ENCODE results near the gene SAFB2. TPM values are rescaled to one million over a fixed set of nuclear protein-coding genes. Genes with fewer than 3 reads are reported as not detected.

SAFB2 gene
- total and polyA plus RNA-seq, 2 of the 13 experiments (the other 11 are each of a cell fraction or from before 2014, with no cell fraction given): 11.2 to 31.5 TPM

DNA sequence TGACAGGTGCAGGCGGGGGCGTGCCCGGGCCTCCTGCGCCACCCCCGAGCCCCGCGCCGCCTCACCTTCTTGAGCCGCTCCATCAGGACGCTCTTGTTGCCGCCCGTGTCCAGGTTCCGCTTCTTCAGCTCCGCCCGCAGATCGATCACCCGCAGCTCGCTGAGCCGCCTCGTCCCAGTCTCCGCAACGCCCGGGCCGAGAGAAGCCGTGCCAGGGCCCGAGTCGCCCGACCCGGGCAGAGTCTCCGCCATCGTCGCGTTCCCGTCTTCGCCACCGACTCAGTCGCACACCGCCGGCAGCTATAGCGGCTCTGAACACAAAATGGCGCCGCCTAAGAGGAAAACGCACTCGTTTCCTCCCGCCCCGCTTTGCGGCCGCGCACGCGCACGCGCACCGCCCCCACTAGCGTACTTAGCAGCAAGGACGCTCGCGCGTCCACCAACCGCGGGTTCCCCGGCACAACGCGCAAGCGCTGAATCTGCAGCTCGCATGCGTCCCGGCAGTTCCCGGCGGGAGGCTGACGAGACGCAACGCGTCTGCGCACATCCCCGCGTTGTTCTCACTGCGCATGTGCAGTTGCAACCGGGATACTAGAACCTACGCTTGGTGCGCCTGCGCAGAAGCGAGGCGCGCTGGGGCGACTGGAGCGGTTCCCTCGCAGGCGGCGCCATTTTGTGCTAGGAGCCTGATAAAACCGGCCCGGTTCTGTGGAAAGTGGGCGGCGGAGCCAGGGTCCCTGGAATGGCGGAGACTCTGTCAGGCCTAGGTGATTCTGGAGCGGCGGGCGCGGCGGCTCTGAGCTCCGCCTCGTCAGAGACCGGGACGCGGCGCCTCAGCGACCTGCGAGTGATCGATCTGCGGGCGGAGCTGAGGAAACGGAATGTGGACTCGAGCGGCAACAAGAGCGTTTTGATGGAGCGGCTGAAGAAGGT lies at the start of gene SAFB2, which contains the start of gene SAFB (continued):
- TF ChIP-seq ZFP36L1 (CRISPR knock-in tag; IDR thresholded peaks at IDR 0.05) (no peak; the same call in 1 of the 2 replicates), ZNF44 (CRISPR knock-in tag; IDR thresholded peaks at IDR 0.05) (peak; percentile 83; the same call in 1 of the 2 replicates), ZNF296 (CRISPR knock-in tag; conservative IDR thresholded peaks at IDR 0.05) (no peak), CC2D1A (CRISPR knock-in tag; IDR thresholded peaks at IDR 0.05) (no peak), ZSCAN22 (CRISPR knock-in tag; IDR thresholded peaks at IDR 0.05) (no peak), ZNF737 (CRISPR knock-in tag; IDR thresholded peaks at IDR 0.05; ENCODE audit: borderline replicate concordance) (no peak), SPEN (CRISPR knock-in tag; IDR thresholded peaks at IDR 0.05; ENCODE audit: low read depth) (peak; percentile 85), ZNF143 (CRISPR knock-in tag; IDR thresholded peaks at IDR 0.05) (peak; percentile 88), ZNF441 (CRISPR knock-in tag; IDR thresholded peaks at IDR 0.05; ENCODE audit: borderline replicate concordance) (peak; percentile 81; the same call in 1 of the 2 replicates), MBNL3 (CRISPR knock-in tag; conservative IDR thresholded peaks at IDR 0.05) (no peak), ZC3H4 (CRISPR knock-in tag; IDR thresholded peaks at IDR 0.05; ENCODE audit: borderline replicate concordance) (no peak), XBP1 (CRISPR knock-in tag; IDR thresholded peaks at IDR 0.05) (0 out of 2 replicates have a peak, but pooled peaks have one; percentile 81), ZNF629 (CRISPR knock-in tag; conservative IDR thresholded peaks at IDR 0.05) (no peak), SIX4 (CRISPR knock-in tag; IDR thresholded peaks at IDR 0.05) (no peak), DMAP1 (CRISPR knock-in tag; IDR thresholded peaks at IDR 0.05) (peak; percentile 92), ZNF773 (CRISPR knock-in tag; IDR thresholded peaks at IDR 0.05; ENCODE audit: borderline replicate concordance) (peak; percentile 38; the same call in 1 of the 2 replicates), ZNF383 (CRISPR knock-in tag; IDR thresholded peaks at IDR 0.05; ENCODE audit: borderline replicate concordance) (peak; percentile 70), SNRNP70 (IDR thresholded peaks at IDR 0.05; ENCODE audit: low read depth, low read length) (no peak), SMARCC2 (IDR thresholded peaks at IDR 0.05) (no peak), ZNF572 (CRISPR knock-in tag; IDR thresholded peaks at IDR 0.05) (peak; percentile 53; the same call in 1 of the 2 replicates), POLR2A (IDR thresholded peaks at IDR 0.05; ENCODE audit: insufficient read depth in 1 of 2, low read depth in 2 of 2, low read length in 2 of 2) (peak; percentile 84 to 93), SP1 (IDR thresholded peaks at IDR 0.05) (no peak), SP1 (CRISPR knock-in tag; IDR thresholded peaks at IDR 0.05) (peak; percentile 42; the same call in 1 of the 2 replicates), IRX3 (CRISPR knock-in tag; IDR thresholded peaks at IDR 0.05; ENCODE audit: borderline replicate concordance, low read depth) (no peak), SAP130 (CRISPR knock-in tag; IDR thresholded peaks at IDR 0.05; ENCODE audit: low read depth) (peak; percentile 87)
- TF ChIP-seq, protein P1, sequence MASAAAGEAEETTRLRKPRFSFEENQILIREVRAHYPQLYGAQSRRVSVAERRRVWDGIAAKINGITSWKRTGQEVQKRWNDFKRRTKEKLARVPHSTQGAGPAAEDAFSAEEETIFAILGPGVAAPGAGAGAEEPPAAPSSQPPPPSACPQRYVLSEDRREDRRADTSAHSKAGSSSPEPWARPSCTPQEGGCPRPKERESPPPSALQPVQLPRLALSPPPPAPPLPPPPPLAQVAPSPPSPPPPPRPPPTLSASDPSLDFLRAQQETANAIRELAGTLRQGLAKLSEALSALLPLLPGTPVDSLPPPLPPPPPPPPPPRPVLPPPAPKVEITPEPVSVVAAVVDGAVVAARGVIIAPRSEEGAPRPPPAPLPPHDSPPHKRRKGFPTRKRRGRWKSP (CRISPR knock-in tag; IDR thresholded peaks at IDR 0.05): no peak
- TF ChIP-seq, protein P2, sequence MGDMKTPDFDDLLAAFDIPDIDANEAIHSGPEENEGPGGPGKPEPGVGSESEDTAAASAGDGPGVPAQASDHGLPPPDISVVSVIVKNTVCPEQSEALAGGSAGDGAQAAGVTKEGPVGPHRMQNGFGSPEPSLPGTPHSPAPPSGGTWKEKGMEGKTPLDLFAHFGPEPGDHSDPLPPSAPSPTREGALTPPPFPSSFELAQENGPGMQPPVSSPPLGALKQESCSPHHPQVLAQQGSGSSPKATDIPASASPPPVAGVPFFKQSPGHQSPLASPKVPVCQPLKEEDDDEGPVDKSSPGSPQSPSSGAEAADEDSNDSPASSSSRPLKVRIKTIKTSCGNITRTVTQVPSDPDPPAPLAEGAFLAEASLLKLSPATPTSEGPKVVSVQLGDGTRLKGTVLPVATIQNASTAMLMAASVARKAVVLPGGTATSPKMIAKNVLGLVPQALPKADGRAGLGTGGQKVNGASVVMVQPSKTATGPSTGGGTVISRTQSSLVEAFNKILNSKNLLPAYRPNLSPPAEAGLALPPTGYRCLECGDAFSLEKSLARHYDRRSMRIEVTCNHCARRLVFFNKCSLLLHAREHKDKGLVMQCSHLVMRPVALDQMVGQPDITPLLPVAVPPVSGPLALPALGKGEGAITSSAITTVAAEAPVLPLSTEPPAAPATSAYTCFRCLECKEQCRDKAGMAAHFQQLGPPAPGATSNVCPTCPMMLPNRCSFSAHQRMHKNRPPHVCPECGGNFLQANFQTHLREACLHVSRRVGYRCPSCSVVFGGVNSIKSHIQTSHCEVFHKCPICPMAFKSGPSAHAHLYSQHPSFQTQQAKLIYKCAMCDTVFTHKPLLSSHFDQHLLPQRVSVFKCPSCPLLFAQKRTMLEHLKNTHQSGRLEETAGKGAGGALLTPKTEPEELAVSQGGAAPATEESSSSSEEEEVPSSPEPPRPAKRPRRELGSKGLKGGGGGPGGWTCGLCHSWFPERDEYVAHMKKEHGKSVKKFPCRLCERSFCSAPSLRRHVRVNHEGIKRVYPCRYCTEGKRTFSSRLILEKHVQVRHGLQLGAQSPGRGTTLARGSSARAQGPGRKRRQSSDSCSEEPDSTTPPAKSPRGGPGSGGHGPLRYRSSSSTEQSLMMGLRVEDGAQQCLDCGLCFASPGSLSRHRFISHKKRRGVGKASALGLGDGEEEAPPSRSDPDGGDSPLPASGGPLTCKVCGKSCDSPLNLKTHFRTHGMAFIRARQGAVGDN (CRISPR knock-in tag; IDR thresholded peaks at IDR 0.05): peak; percentile 83
